A549 (cell line): ENCODE measurements around the gene PPARA. TPM values are rescaled to one million over a fixed set of nuclear protein-coding genes. Genes with fewer than 3 reads are reported as not detected.

ENCODE experiments used
- ATAC-seq, 2 experiments: fragments of 200-7000 bp in 1 of 2; fragments of >200 bp in 1 of 2; cut with Nextera tagmentation in 1 of 2; cut with Tn5 transposase in 1 of 2; 3 replicates each; pipeline versions ENCODE4 v1.8.0 to v1.9.1; 2018 to 2020; ENCODE audit warnings: mild to moderate bottlenecking in 1 of 2, moderate library complexity in 1 of 2
- CTCF ChIA-PET: fragments of 300-600 bp; sonication (Branson Sonifier 250); formaldehyde crosslinking; extraction: SDS; loops from one replicate; lab custom pipeline; 2021; ENCODE audit warnings: antibody characterized with exemption, inconsistent platforms; lab: Yijun Ruan, JAX
- POLR2A ChIA-PET: fragments of 350-600 bp; formaldehyde crosslinking; extraction: SDS; loops from one replicate; lab custom pipeline; 2021; ENCODE audit warnings: antibody characterized with exemption, inconsistent platforms; lab: Yijun Ruan, JAX
- DNase-seq, 2 experiments: peaks; one replicate each; pipeline versions ENCODE4 v3.0.0 to v3.0.0-alpha.2; 2011 to 2016; ENCODE audit warnings: low read depth in 1 of 2, low spot score in 1 of 2
- FAIRE-seq: peaks from 2 replicates; lab custom pipeline; 2011; peaks lifted over from hg19 to GRCh38; lab: Jason Lieb, UNC
- H3K27ac ChIP-seq, 2 experiments: fragments of >200 bp; sonication (Bioruptor Twin); formaldehyde crosslinking; 3 replicates each; pipeline ENCODE4 v1.5.1; 2016 to 2017
- H3K4me1 ChIP-seq: fragments of >200 bp; sonication (Bioruptor Twin); formaldehyde crosslinking; 3 replicates; pipeline ENCODE4 v1.6.1; 2016
- H3K4me2 ChIP-seq: fragments of >200 bp; sonication (Bioruptor Twin); formaldehyde crosslinking; 3 replicates; pipeline ENCODE4 v1.6.1; 2016
- H3K4me3 ChIP-seq: fragments of >200 bp; sonication (Bioruptor Twin); formaldehyde crosslinking; 3 replicates; pipeline ENCODE4 v1.5.1; 2016
- H3K9me3 ChIP-seq: fragments of >200 bp; sonication (Bioruptor Twin); formaldehyde crosslinking; 3 replicates; pipeline ENCODE4 v1.6.1; 2016
- CHD2 ChIP-seq: fragments of 150-350 bp; IDR thresholded peaks from 2 replicates; pipeline ENCODE4 v1.6.1; 2014; ENCODE audit warnings: low read length; ENCODE audit not compliant: partially characterized antibody
- FOSB ChIP-seq: fragments of 250-450 bp; sonication (Bioruptor Pico); IDR thresholded peaks from 2 replicates; pipeline ENCODE4 v1.5.0; 2020; ENCODE audit warnings: mild to moderate bottlenecking, moderate library complexity
- FOXS1 ChIP-seq: fragments of 250-450 bp; sonication (Bioruptor Pico); IDR thresholded peaks from 2 replicates; pipeline ENCODE4 v1.5.0; 2020; ENCODE audit warnings: mild to moderate bottlenecking, moderate library complexity
- GATA3 ChIP-seq: IDR thresholded peaks from 2 replicates; pipeline ENCODE4 v1.6.1; 2012; ENCODE audit warnings: borderline replicate concordance
- HDAC2 ChIP-seq: fragments of 200-600 bp; sonication (generic); IDR thresholded peaks from 2 replicates; pipeline ENCODE4 v1.6.1; 2016
- HEYL ChIP-seq: fragments of 250-450 bp; sonication (Bioruptor Pico); IDR thresholded peaks from 2 replicates; pipeline ENCODE4 v1.8.0; 2021; ENCODE audit warnings: mild to moderate bottlenecking, moderate library complexity
- HOXA7 ChIP-seq: fragments of 250-450 bp; sonication (Bioruptor Pico); IDR thresholded peaks from 2 replicates; pipeline ENCODE4 v1.5.0; 2020; ENCODE audit warnings: mild to moderate bottlenecking, moderate library complexity
- HOXB13 ChIP-seq: fragments of 250-450 bp; sonication (Bioruptor Pico); IDR thresholded peaks from 2 replicates; pipeline ENCODE4 v1.5.0; 2020; ENCODE audit warnings: low read depth, mild to moderate bottlenecking, moderate library complexity
- MAZ ChIP-seq: fragments of 150-350 bp; IDR thresholded peaks from 2 replicates; pipeline ENCODE4 v1.6.1; 2014; ENCODE audit warnings: antibody characterized with exemption, low read depth, low read length, borderline replicate concordance
- NR3C1 ChIP-seq: fragments of >200 bp; sonication (Bioruptor Twin); formaldehyde crosslinking; IDR thresholded peaks from 3 replicates; pipeline ENCODE4 v1.6.1; 2017
- POLR2A ChIP-seq: IDR thresholded peaks from 2 replicates; pipeline ENCODE4 v1.6.1; 2012; ENCODE audit warnings: mild to moderate bottlenecking, low read length
- POLR2AphosphoS2 ChIP-seq: conservative IDR thresholded peaks from 2 replicates; pipeline ENCODE4 v1.6.1; 2012; ENCODE audit warnings: low read length, improper control_type of control experiment, inconsistent platforms
- RFX5 ChIP-seq: fragments of 450-650 bp; IDR thresholded peaks from 2 replicates; pipeline ENCODE4 v1.7.1; 2014; ENCODE audit warnings: antibody characterized with exemption, mild to moderate bottlenecking, moderate library complexity
- RNF2 ChIP-seq: fragments of 200-600 bp; sonication (generic); IDR thresholded peaks from 2 replicates; pipeline ENCODE4 v1.6.1; 2016; ENCODE audit warnings: low read depth, mild to moderate bottlenecking, antibody characterized with exemption, moderate library complexity, borderline replicate concordance
- TP53 ChIP-seq: fragments of 250-450 bp; sonication (Bioruptor Pico); IDR thresholded peaks from 2 replicates; pipeline ENCODE4 v1.5.0; 2021; ENCODE audit warnings: mild to moderate bottlenecking, moderate library complexity
- ZNF302 ChIP-seq: fragments of 250-450 bp; sonication (Bioruptor Pico); IDR thresholded peaks from 2 replicates; pipeline ENCODE4 v1.9.0; 2021; ENCODE audit warnings: inconsistent platforms, mild to moderate bottlenecking, moderate library complexity
- WGBS: methylation state at CpG from one replicate; pipeline ENCODE4 v1.1.6; 2017; ENCODE audit errors: missing lambda C conversion rate; 5-methylcytosine and 5-hydroxymethylcytosine counted together
- polyA plus RNA-seq, 4 experiments: library from polyadenylated mRNA; depleted of rRNA in 3 of 4; stranded (reverse); fragments of >200 nt; fragmentation: RNase III in 1 of 4; extraction: RNeasy Plus Mini Kit Qiagen cat#74134 plus additional on column Dnase treatment in 1 of 4; gene quantifications; 2 replicates in 3 of 4; 3 replicates in 1 of 4; pipeline ENCODE4 v1.2.3, GENCODE V29; 2011 to 2017
- TF ChIP-seq, protein P1 (sequence below): fragments of 250-450 bp; sonication (Bioruptor Pico); IDR thresholded peaks from 2 replicates; pipeline ENCODE4 v1.5.0; 2021; ENCODE audit warnings: mild to moderate bottlenecking, moderate library complexity, borderline replicate concordance
- TF ChIP-seq, protein P2 (sequence below): fragments of >200 bp; sonication (Bioruptor Twin); formaldehyde crosslinking; IDR thresholded peaks from 3 replicates; pipeline ENCODE4 v1.6.1; 2016
- TF ChIP-seq, protein P3 (sequence below): fragments of >200 bp; sonication (Bioruptor Twin); formaldehyde crosslinking; IDR thresholded peaks from 3 replicates; pipeline ENCODE4 v1.5.1; 2016
- TF ChIP-seq, protein P4 (sequence below): fragments of 150-350 bp; IDR thresholded peaks from 2 replicates; pipeline ENCODE4 v1.6.1; 2014; ENCODE audit warnings: low read depth, mild to moderate bottlenecking, low read length
- TF ChIP-seq, protein P5 (sequence below): IDR thresholded peaks from 2 replicates; pipeline ENCODE4 v1.6.1; 2012

Gene PPARA
- polyA plus RNA-seq, 2 of the 4 experiments (the other 2 are of a cell fraction), result 2.6 to 2.8 TPM

DNA sequence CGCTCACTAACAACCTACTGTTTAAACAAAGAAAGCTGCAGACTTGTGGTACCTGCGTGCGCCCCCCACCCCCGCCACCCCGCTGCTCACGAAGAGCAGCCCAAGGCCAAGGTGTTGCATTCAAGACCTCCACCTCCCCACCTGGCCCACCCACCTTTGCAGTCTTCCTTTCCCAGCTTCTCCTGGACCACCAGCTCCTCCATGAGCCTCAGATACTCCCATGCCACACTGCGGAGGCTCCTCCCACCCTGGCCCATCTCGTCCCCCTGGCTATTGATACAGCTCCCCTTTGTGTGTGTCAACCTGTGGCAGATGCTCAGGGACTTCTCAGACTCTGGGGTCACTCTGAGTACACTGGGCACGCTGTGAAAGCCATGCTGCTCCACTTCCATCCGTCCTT is 95.9 kb downstream of the PPARA start (continued):
- TF ChIP-seq RNF2 (no peak), TP53 (CRISPR knock-in tag) (no peak), MAZ (no peak)
- TF ChIP-seq, protein P1, sequence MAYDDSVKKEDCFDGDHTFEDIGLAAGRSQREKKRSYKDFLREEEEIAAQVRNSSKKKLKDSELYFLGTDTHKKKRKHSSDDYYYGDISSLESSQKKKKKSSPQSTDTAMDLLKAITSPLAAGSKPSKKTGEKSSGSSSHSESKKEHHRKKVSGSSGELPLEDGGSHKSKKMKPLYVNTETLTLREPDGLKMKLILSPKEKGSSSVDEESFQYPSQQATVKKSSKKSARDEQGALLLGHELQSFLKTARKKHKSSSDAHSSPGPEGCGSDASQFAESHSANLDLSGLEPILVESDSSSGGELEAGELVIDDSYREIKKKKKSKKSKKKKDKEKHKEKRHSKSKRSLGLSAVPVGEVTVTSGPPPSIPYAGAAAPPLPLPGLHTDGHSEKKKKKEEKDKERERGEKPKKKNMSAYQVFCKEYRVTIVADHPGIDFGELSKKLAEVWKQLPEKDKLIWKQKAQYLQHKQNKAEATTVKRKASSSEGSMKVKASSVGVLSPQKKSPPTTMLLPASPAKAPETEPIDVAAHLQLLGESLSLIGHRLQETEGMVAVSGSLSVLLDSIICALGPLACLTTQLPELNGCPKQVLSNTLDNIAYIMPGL (CRISPR knock-in tag), result no peak

DNA sequence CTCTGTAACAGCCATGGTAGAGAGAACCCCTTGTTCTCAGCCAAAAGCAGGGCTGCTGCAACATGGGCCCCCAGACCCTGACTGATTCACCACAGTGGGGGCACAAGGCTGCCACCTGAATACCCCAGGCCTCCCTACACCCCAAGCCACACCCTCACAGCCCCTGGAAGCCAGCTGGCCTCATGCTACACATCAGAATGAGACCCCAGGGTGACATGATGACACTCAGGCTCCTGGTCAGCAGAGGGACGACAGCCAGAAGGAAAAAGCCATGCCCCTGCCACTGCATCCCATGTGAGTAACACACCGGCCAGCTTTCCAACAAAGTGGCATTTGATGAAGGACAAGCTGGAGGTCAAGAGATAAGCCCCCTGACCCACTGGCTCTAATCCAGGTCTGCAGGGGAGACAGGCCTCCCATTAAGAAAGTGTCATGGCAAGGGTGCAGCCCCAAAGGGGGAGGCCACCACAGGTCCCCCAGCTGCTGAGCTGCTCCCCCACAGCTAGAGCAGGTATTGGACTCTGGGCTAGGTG is 97.2 kb downstream of the PPARA start:
- H3K4me3 ChIP-seq, result no peak overlapping the region
- POLR2A ChIA-PET, result no interaction called here
- no peaks in the 10 kb centered on the region for H3K9me3 ChIP-seq
- TF ChIP-seq CHD2, result no peak
- TF ChIP-seq RNF2, result no peak
- TF ChIP-seq FOXS1 (CRISPR knock-in tag), result no peak
- TF ChIP-seq, protein P2, sequence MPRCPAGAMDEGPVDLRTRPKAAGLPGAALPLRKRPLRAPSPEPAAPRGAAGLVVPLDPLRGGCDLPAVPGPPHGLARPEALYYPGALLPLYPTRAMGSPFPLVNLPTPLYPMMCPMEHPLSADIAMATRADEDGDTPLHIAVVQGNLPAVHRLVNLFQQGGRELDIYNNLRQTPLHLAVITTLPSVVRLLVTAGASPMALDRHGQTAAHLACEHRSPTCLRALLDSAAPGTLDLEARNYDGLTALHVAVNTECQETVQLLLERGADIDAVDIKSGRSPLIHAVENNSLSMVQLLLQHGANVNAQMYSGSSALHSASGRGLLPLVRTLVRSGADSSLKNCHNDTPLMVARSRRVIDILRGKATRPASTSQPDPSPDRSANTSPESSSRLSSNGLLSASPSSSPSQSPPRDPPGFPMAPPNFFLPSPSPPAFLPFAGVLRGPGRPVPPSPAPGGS, result no peak
- TF ChIP-seq HDAC2, result no peak
- TF ChIP-seq NR3C1, result no peak
- TF ChIP-seq, protein P3, sequence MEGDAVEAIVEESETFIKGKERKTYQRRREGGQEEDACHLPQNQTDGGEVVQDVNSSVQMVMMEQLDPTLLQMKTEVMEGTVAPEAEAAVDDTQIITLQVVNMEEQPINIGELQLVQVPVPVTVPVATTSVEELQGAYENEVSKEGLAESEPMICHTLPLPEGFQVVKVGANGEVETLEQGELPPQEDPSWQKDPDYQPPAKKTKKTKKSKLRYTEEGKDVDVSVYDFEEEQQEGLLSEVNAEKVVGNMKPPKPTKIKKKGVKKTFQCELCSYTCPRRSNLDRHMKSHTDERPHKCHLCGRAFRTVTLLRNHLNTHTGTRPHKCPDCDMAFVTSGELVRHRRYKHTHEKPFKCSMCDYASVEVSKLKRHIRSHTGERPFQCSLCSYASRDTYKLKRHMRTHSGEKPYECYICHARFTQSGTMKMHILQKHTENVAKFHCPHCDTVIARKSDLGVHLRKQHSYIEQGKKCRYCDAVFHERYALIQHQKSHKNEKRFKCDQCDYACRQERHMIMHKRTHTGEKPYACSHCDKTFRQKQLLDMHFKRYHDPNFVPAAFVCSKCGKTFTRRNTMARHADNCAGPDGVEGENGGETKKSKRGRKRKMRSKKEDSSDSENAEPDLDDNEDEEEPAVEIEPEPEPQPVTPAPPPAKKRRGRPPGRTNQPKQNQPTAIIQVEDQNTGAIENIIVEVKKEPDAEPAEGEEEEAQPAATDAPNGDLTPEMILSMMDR, result no peak
- TF ChIP-seq GATA3, result no peak
- TF ChIP-seq HOXB13 (CRISPR knock-in tag), result no peak
- no peak for TF ChIP-seq HEYL
- no peak for TF ChIP-seq FOSB
- no peak for TF ChIP-seq ZNF302 (CRISPR knock-in tag)
- no peak for TF ChIP-seq RFX5
- no peak for TF ChIP-seq POLR2A
- TF ChIP-seq, protein P4, sequence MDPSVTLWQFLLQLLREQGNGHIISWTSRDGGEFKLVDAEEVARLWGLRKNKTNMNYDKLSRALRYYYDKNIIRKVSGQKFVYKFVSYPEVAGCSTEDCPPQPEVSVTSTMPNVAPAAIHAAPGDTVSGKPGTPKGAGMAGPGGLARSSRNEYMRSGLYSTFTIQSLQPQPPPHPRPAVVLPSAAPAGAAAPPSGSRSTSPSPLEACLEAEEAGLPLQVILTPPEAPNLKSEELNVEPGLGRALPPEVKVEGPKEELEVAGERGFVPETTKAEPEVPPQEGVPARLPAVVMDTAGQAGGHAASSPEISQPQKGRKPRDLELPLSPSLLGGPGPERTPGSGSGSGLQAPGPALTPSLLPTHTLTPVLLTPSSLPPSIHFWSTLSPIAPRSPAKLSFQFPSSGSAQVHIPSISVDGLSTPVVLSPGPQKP, result no peak
- TF ChIP-seq, protein P5, sequence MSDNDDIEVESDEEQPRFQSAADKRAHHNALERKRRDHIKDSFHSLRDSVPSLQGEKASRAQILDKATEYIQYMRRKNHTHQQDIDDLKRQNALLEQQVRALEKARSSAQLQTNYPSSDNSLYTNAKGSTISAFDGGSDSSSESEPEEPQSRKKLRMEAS, result no peak
- TF ChIP-seq HOXA7, result no peak
- no peak for TF ChIP-seq POLR2AphosphoS2
- TF ChIP-seq, all 56 proteins: peak for 0
- no peak for FAIRE-seq
- CTCF ChIA-PET, result interaction anchor here (0.7 kb wide), 1 partner anchor 67 kb away, joined by 3 read pairs; no protein-coding TSS in a partner anchor
- Histone ChIP-seq H3K4me1 (peaks cover 5% of the 10 kb centered on the region; the same call in 1 of the 3 replicates), H3K4me2 (no peak overlapping the region), H3K27ac (no peak overlapping the region)
- no peak for DNase-seq
- 92% methylated on average over 2 of the region's 2 CpGs for WGBS
- ATAC-seq, result no peak
